Natural killer cell (primary cell): ENCODE data around the gene SH3PXD2A. TPM values are rescaled to one million over a fixed set of nuclear protein-coding genes. Genes with fewer than 3 reads are reported as not detected.
A peak's percentile ranks its signal among the peaks of the same experiment; 100 is the strongest.

Experiments
- ATAC-seq, 3 donors: fragments of 150-1000 bp in 2 of 3; fragments of 200-7000 bp in 1 of 3; cut with Tn5 transposase; 1 replicate in 1 of 3; 2 replicates in 2 of 3; pipeline ENCODE4 v1.10.0; 2021; ENCODE audit warnings: mild to moderate bottlenecking in 2 of 3, moderate library complexity in 2 of 3
- DNase-seq, 2 donors: peaks; one replicate each; pipeline versions ENCODE4 v3.0.0 to v3.0.0-alpha.2; 2013 to 2021; ENCODE audit warnings: mixed read lengths in 1 of 2
- H3K27ac ChIP-seq: one replicate; pipeline ENCODE4 v1.5.1; 2013; ENCODE audit warnings: mild to moderate bottlenecking, low read length
- H3K27me3 ChIP-seq: one replicate; pipeline ENCODE4 v1.6.1; 2013; ENCODE audit warnings: low read length; ENCODE audit not compliant: control insufficient read depth, insufficient read depth
- H3K36me3 ChIP-seq: one replicate; pipeline ENCODE4 v1.6.1; 2013; ENCODE audit warnings: low read length; ENCODE audit not compliant: control insufficient read depth, insufficient read depth
- H3K4me1 ChIP-seq: one replicate; pipeline ENCODE4 v1.6.1; 2013; ENCODE audit warnings: low read length; ENCODE audit not compliant: control insufficient read depth, insufficient read depth
- H3K4me3 ChIP-seq: one replicate; pipeline ENCODE4 v1.5.1; 2013; ENCODE audit warnings: low read length
- H3K9me3 ChIP-seq: one replicate; pipeline ENCODE4 v1.6.1; 2013; ENCODE audit warnings: low read length; ENCODE audit not compliant: control insufficient read depth, insufficient read depth
- H3K27ac Mint-ChIP-seq, 2 donors: one replicate each; pipeline ENCODE4 v1.8.0; 2022; ENCODE audit warnings: mild to moderate bottlenecking in 2 of 2, mixed read lengths in 2 of 2, moderate library complexity in 1 of 2
- H3K27me3 Mint-ChIP-seq, 2 donors: one replicate each; pipeline ENCODE4 v1.8.0; 2022; ENCODE audit warnings: low read depth in 2 of 2, mixed read lengths in 2 of 2
- H3K36me3 Mint-ChIP-seq: one replicate; pipeline ENCODE4 v1.8.0; 2022; ENCODE audit warnings: mixed read lengths
- H3K4me1 Mint-ChIP-seq, 2 donors: one replicate each; pipeline ENCODE4 v1.8.0; 2022; ENCODE audit warnings: mixed read lengths in 2 of 2
- H3K4me3 Mint-ChIP-seq: one replicate; pipeline ENCODE4 v1.8.0; 2022; ENCODE audit warnings: mild to moderate bottlenecking, moderate library complexity, mixed read lengths
- H3K9me3 Mint-ChIP-seq, 2 donors: one replicate each; pipeline ENCODE4 v1.8.0; 2022; ENCODE audit warnings: mixed read lengths in 2 of 2
- CTCF ChIP-seq: fragments of 200-600 bp; IDR thresholded peaks from one replicate; pipeline ENCODE4 v1.8.0; 2022; ENCODE audit warnings: antibody characterized with exemption
- WGBS: methylation state at CpG from one replicate; pipeline ENCODE4 v1.1.7; 2013; ENCODE audit warnings: missing lambda C conversion rate; ENCODE audit not compliant: insufficient coverage; 5-methylcytosine and 5-hydroxymethylcytosine counted together
- intact Hi-C: fragments of 100-400 bp; cut with micrococcal nuclease; formaldehyde crosslinking; loops from one replicate; pipeline ENCODE4 v1.14.2; 2022
- total RNA-seq, 4 donors: library from RNA; stranded (reverse); fragments of 120-200 nt in 1 of 4; gene quantifications; one replicate each; pipeline versions ENCODE4 v1.2.3 to v1.2.4, GENCODE V29; 2013 to 2022

The SH3PXD2A gene
- total RNA-seq, 3 donors from 2014 or later (not counting 1 experiment from before 2014, with no cell fraction given) = 3.3 to 7.0 (median 4.9) TPM

DNA sequence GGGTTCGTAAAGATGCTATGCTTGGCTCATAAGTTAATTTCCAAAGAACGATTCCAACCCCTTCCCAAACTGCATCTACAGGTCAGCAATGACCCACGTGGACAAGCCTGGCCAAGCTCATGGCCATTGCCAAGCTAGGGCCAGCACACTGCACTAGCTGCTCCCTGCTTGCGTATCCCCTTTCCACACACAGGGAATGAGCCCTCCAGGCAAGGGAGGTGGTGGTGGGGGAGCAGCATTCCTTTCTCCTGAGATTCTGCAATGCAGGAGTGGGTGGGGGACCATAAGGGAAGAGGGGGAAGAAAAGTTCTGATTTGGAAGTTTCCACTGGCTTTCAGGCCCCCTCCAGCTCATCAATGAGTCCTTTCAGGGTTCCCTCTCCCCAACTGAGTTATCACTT lies 56.0 kb downstream of the SH3PXD2A start:
- H3K4me1 Mint-ChIP-seq = peaks cover 27 to 32% of the 10 kb centered on the region in 2 donors
- Histone ChIP-seq H3K4me1 (peaks cover 20% of the 10 kb centered on the region), H3K36me3 (no peaks in the 10 kb centered on the region), H3K27me3 (no peaks in the 10 kb centered on the region), H3K4me3 (no peak overlapping the region), H3K27ac (no peak overlapping the region), H3K9me3 (no peaks in the 10 kb centered on the region)
- DNase-seq (no peak), ATAC-seq (no peak)
- WGBS = 96% methylated on average over 4 of the region's 4 CpGs
- no peak for TF ChIP-seq CTCF
- H3K4me3 Mint-ChIP-seq = peak overlapping the region; percentile 13
- no peaks in the 10 kb centered on the region for H3K9me3 Mint-ChIP-seq
- intact Hi-C loops = no loop called here
- H3K36me3 Mint-ChIP-seq = no peaks in the 10 kb centered on the region
- H3K27ac Mint-ChIP-seq = peak overlapping the region; percentile 86 to 89
- H3K27me3 Mint-ChIP-seq = peaks cover 0 to 4% of the 10 kb centered on the region in 2 donors

DNA sequence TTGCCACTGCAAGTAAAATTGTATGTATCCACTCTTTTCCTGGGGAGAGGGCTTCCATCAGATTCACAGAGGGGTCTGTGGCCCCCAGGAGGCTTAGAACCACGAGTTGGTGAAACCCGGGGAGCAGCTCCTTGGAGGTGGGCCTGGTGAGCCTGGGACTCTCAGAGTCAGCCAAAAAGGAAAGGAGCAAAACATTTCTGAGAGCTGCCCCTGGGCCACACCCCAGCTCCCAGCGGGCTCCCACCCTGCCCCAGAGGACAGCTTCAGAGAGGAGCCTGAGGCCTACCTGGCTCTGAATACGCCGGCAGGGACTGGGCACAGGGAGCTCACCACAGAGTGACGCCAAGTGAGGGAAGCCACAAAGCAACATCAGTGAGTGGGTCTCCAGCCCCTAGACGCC lies 56.9 kb downstream of the SH3PXD2A start:
- intact Hi-C loops = no loop called here
- H3K27me3 ChIP-seq = no peaks in the 10 kb centered on the region
- DNase-seq (no peak), ATAC-seq (no peak)
- peaks cover 20 to 26% of the 10 kb centered on the region in 2 donors for H3K4me1 Mint-ChIP-seq
- no peak for TF ChIP-seq CTCF
- H3K27me3 Mint-ChIP-seq = peaks cover 0 to 4% of the 10 kb centered on the region in 2 donors
- peaks cover 20% of the 10 kb centered on the region for H3K4me1 ChIP-seq
- H3K9me3 ChIP-seq = no peaks in the 10 kb centered on the region
- no peak overlapping the region for H3K4me3 ChIP-seq
- WGBS = 87% methylated on average over 7 of the region's 7 CpGs
- no peaks in the 10 kb centered on the region for H3K9me3 Mint-ChIP-seq
- H3K27ac Mint-ChIP-seq = no peak overlapping the region
- H3K4me3 Mint-ChIP-seq = no peak overlapping the region
- no peak overlapping the region for H3K27ac ChIP-seq
- no peaks in the 10 kb centered on the region for H3K36me3 ChIP-seq
- H3K36me3 Mint-ChIP-seq = no peaks in the 10 kb centered on the region

- intact Hi-C loops = no loop called here
- no peak overlapping the region for H3K4me3 ChIP-seq
- H3K27me3 ChIP-seq = no peaks in the 10 kb centered on the region
- Mint-ChIP-seq H3K4me1 (peaks cover 19 to 26% of the 10 kb centered on the region in 2 donors), H3K9me3 (no peaks in the 10 kb centered on the region), H3K27me3 (peaks cover 0 to 4% of the 10 kb centered on the region in 2 donors), H3K4me3 (no peak overlapping the region), H3K36me3 (no peaks in the 10 kb centered on the region), H3K27ac (no peak overlapping the region)
- no peaks in the 10 kb centered on the region for H3K36me3 ChIP-seq
- ATAC-seq (no peak), DNase-seq (no peak)
- H3K4me1 ChIP-seq = peaks cover 20% of the 10 kb centered on the region
- no peak for TF ChIP-seq CTCF
- H3K9me3 ChIP-seq = no peaks in the 10 kb centered on the region
- no peak overlapping the region for H3K27ac ChIP-seq
- WGBS = 91% methylated on average over 12 of the region's 12 CpGs
These were observed 57.5 kb downstream of the SH3PXD2A start for GRCh38 chr10:103797857-103798256.

GRCh38 chr10:103795634-103796270 lies 59.6 kb downstream of the SH3PXD2A start:
- H3K36me3 Mint-ChIP-seq = no peaks in the 10 kb centered on the region
- H3K4me1 Mint-ChIP-seq = peaks cover 13 to 15% of the 10 kb centered on the region in 2 donors
- no peak overlapping the region for H3K27ac ChIP-seq
- no peak for TF ChIP-seq CTCF
- intact Hi-C loops = no loop called here
- H3K36me3 ChIP-seq = no peaks in the 10 kb centered on the region
- H3K9me3 ChIP-seq = no peaks in the 10 kb centered on the region
- 88% methylated on average over 4 of the region's 4 CpGs for WGBS
- H3K27me3 ChIP-seq = no peaks in the 10 kb centered on the region
- H3K27me3 Mint-ChIP-seq = peaks cover 0 to 4% of the 10 kb centered on the region in 2 donors
- H3K9me3 Mint-ChIP-seq = no peaks in the 10 kb centered on the region
- no peak overlapping the region for H3K4me3 Mint-ChIP-seq
- no peak for DNase-seq
- no peak overlapping the region for H3K4me3 ChIP-seq
- no peak for ATAC-seq
- peaks cover 14% of the 10 kb centered on the region for H3K4me1 ChIP-seq
- no peak overlapping the region for H3K27ac Mint-ChIP-seq
